SK-N-MC (cell line): Measurements from ENCODE around the gene HCFC1R1.

Experiments
- EZH2 ChIP-seq: fragments of 200-600 bp; sonication (generic); IDR thresholded peaks from one replicate; pipeline ENCODE4 v1.6.1; 2017; ENCODE audit warnings: antibody characterized with exemption
- FOXP2 ChIP-seq: optimal IDR thresholded peaks from 2 replicates; pipeline ENCODE3; 2011; ENCODE audit warnings: mild to moderate bottlenecking, moderate library complexity; ENCODE audit not compliant: insufficient read depth; ENCODE audit errors: extremely low read length, control extremely low read depth
- POLR2AphosphoS5 ChIP-seq: IDR thresholded peaks from 2 replicates; pipeline ENCODE4 v1.6.1; 2012; ENCODE audit warnings: mild to moderate bottlenecking, low read depth, low read length, borderline replicate concordance

DNA sequence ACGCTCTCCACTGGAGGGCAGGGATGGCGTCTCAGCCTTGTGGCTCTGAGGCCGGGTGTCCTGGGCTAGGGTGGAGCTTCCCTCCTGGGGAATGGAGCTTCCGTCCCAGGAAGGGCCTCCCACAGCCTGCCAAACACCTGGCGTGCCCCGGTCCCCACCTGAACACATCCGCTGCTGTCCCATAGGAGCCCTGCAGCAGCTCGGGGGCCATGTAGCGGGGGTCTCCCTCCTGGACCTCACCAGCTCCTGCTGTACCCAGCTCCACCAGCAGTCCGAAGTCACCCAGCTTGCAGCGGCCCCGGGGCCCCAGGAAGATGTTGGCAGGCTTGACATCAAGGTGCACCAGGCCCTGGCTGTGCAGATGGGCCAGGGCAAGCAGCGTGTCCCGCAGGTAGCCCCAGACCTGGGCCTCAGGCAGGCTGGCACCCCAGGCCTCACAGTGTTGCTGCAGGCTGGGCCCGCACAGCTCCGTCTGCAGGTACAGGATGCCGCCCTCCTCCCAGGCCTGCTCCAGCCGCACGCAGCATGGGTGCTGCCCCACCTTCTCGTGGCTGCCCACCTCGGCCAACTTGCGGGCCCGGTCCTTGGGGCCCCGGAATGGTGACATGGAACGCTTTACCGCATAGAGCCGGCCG is 48.5 kb downstream of the HCFC1R1 start:
- TF ChIP-seq EZH2 (no peak), POLR2AphosphoS5 (no peak), FOXP2 (no peak)
